Fibroblast of skin of left quadriceps (primary cell): ENCODE measurements around the gene CHD5.
A peak's percentile ranks its signal among the peaks of the same experiment; 100 is the strongest.
"Not testable (repeated sequence)": the region's sequence is repeated elsewhere in the genome, so short reads cannot be mapped to it uniquely, and the experiment has no call there.

Source experiments
- DNase-seq, 2 experiments: peaks; one replicate each; pipeline ENCODE4 v3.0.0-alpha.2; 2013; ENCODE audit warnings: low read depth in 2 of 2

CHD5 gene

GRCh38 chr1:6086358-6086757 is 93.8 kb downstream of the CHD5 start:
- DNase-seq = no peak

- no peak for DNase-seq
These were observed 94.5 kb downstream of the CHD5 start for GRCh38 chr1:6085666-6086065.

DNA sequence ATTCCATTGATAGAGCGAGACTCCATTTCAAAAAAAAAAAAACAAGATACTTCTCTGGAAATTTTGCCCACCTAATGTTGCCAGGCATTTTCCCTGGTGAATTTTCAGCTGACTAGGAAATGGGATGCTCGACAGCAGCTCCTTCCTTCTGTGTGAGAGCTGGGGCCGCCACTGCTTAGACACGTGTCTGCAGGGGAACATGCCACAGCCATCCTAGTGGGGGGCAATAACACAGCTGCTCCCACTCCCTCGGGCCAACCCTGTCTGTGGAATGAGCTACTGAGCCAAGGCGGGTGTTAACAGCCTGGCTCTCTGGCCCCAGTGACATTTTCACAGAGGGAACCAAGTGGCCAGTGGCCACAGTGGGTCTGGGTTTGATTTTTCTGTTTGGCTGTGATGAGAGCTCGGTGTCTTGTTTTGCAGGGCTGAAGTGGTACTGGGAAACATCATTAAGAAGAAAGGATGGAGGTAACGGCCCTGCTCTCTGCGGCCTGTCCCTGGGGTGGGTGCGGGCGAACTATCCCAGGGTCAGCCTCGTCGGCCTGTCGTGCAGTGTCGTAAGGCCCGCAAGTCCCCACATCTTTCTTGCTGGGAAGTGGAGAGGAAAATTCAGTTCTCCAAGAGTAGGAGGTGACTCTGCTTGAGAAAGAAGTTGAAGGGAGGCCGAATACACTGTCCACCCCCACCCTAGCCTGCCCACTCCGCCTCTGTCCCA is 95.2 kb downstream of the CHD5 start:
- no peak for DNase-seq

GRCh38 chr1:6083801-6084446 is 96.2 kb downstream of the CHD5 start:
- peak; percentile 18 to 20 for DNase-seq

DNA sequence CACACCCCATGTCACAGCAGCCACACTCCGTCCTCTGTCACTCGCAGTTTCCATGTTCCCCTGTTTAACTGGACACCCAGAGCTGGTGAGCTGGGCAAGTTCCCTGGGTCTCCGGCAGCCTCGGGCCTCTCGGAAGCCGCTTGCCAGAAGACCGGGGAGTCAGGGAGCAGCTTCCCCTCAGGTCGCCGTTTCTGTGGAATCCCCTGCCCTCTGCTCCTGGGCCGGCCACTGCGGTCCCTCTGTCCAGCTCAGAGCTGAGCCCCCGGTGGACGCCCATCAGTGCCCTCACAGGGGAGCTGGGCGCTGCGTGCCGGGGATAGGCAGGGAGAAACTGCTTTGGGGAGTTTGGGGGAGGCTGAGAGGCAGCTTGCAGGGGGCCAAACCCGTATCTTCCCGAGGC is 96.7 kb downstream of the CHD5 start:
- DNase-seq = no peak

DNA sequence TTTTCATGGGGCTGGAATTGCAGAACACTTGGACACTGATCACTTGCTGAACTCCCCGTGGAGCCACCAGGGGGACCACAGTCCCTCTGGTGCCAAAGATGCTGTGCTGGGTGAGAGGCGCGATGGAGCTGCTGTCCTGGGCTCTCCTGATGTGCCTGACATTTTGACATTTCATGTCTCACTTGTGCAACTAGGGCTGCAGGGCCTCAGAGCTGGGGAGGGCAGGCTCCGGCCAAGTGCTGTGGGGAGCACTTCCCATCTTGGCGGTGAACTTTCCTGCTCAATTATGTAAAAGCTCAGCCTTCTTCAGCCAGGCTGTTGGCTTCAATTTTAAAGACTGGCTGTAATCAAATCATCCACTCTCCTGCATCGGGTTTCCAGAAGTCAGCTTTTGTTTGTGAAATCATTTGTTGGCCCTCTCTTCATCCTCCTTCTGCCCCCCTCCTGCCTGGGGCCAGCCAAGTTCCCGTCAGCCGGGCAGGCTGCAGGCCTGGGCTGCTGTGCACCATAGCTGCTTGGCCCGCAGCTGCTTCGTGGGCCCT is 97.6 kb downstream of the CHD5 start:
- no peak for DNase-seq

DNA sequence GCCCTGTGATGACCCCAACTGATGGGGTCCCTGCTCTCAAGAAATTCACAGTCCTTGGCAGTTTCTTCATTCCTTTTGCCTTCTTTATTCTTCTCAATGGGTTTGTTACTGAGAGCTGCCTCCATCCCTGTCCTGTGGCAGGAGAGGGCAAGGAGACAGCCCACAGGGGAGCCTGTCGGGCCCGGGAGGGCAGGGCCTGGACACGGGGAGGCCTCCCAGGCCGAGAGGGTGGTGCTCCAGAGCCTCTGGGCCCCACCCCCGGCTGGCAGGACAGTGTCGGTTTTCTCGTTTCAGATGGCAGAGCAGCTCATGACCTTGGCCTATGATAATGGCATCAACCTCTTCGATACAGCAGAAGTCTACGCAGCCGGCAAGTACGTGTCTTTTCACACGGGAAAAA is 98.2 kb downstream of the CHD5 start:
- no peak for DNase-seq

DNA sequence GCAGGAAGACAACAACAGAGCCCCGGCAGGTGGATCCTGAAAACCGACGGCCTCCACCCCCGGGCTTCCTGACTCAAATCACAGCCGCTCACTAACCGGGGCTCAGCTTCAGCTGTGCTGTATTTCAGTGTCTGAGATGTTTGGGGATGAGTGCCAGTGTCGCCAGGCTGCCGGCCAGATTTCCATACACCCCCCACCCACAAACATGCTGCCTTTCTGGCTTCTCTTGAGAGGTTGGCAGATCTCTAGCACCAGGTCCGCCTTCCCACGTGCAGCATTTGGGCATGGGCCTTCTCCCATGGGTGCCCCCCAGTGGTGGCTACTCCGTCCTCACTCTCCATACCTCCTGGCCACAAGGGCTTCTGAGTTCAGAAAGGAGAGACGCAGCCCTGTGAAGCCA is 99.7 kb downstream of the CHD5 start:
- no peak for DNase-seq

DNA sequence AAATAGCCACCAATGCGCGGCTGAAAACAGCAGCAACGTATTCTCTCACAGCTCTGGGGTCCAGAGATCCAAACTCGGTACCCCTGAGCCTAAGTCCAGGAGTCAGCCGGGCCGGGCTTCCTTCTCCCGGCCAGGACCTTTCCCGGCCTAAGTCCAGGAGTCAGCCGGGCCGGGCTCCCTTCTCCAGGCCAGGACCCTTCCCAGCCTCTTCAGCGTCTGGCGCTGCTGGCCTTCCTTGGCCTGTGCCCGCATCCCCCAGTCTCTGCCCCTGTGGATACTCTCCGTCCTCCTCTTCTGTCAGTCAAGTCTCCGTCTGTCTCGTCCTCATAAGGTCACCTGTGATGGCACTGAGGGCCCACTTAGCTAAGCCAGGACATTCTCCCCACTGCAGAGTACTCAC is 102.2 kb downstream of the CHD5 start:
- no peak for DNase-seq

DNA sequence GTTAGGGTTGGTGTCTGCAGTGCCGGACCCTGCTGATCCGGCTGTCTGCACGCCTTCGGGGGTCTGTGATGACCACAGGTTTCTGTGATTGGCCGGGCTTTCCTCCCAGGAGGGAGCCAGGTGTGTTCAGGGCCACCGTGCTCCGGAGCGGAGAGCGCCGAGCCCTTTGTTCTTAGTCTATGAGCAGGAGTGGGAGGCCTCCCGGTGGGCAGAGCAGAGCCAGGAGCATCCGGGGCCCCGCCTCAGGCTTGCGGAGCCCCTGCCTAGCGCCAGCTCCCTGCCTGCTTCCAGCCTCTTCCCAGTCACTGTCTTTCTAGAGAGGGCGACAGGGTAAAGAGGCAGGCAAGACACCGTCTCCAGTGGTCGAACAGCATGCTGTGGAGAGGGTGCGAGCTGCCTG is 102.6 kb downstream of the CHD5 start:
- DNase-seq = no peak

- not testable (repeated sequence) for DNase-seq
These were observed 103.1 kb downstream of the CHD5 start for GRCh38 chr1:6077061-6077460.

DNA sequence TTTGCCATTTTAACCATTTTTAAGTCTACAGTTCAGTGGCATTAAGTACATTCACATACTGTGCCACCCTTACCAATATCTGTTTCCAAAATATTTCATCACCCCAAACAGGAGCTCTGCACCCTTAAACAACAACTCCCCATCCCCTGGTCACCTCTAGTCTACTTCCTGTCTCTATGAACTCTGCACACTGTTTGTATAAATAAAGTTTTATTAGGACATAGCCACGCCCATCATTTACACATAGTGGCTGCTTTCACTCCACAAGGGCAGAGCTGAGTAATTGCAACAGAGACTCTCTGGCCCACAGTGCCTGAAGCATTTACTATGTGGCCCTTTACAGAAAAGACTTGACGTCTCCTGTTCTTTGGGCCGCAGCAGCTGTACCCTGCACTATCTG is 104.4 kb downstream of the CHD5 start:
- DNase-seq = no peak

DNA sequence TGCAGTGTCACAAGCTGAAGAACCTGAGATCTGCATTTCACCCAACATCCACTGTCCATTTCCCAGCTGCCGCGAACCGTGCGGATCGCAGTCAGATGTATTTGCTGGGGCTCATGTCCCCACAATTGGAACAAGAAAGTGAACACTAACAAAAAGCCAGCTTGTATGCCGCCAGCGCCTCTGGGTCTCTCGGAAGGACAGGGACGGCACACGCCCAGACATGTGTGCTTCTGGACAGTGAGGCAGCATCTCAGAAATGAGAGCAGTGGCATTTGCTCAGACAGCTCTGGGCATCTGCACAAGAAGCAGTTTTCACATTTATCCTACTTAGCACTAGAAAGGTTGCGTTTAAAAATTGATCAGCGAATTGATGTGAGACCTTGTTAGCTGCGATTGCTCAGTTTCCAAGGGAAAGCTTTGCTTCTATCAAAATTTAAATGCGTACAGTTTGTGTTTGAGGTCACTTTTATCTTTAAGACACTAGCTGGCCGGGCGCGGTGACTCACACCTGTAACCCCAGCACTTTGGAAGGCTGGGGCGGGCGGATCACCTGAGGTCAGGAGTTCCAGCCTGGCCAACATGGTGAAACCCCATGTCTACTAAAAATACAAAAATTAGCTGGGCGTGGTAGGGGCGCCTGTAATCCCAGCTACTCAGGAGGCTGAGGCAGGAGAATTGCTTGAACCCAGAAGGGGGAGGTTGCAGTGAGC is 105.8 kb downstream of the CHD5 start:
- DNase-seq = no peak

- DNase-seq = no peak
These were observed 106.6 kb downstream of the CHD5 start for GRCh38 chr1:6073480-6074053.

DNA sequence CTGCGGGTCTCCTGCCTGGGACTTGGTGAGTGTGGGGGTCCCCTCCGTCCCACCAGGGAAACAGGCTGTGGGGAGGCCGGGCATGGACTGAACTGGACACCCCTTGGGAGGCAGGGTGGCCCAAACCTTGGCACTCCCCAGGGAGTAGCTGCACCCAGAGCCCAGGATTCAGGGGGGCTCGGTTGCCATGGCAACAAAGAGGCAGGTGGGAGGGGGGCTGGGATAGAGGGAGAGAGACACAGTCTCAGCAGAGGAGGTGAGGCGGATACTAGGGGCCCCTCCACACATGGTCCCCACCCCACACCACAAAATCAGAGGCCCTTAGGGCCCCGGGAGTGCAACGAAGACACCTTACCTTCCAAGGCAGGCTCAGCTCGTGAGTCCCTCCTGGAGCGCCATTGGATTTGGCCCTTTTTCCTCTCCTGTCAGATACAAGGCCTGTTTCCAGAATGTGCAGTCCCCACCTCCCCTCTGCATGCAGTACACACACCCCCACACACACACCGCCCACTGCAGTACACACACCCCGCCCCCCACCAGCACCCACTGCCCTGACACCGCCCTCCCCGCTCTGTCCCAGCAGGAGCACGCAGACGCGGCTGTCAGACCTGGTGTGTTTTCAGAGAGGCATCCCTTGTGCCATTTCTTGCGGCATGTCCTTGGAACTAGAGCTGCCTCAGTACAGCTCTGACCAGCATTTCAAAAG is 107.2 kb downstream of the CHD5 start:
- DNase-seq = no peak

- DNase-seq = no peak
These were observed 108.9 kb downstream of the CHD5 start for GRCh38 chr1:6071219-6071618.

DNA sequence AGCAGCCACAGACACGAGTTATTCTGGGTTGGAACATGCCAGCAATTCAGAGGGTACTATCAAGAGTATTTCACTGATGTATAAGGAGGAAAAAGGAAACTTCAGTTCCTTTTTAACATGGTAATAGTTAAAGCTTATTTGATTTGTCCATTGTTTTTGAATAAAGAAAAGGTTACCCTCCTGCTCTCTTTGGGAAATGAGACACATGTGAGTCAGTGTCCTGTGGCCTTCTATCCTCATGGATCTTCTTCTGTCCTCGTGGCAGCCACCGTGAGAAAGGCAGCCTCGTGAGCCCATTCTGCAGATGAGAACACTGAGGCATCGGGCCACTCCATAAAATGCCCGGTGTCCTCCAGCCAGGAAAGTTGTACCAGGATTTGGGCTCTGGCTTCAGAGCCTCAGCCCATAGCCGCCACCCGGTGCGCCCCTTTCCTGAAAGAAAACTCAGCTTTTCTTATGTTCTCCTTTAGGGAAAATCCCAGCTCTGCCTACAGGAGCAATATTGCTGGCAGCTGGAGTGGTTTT is 109.6 kb downstream of the CHD5 start:
- no peak for DNase-seq

GRCh38 chr1:6069573-6069972 is 110.5 kb downstream of the CHD5 start:
- no peak for DNase-seq

DNA sequence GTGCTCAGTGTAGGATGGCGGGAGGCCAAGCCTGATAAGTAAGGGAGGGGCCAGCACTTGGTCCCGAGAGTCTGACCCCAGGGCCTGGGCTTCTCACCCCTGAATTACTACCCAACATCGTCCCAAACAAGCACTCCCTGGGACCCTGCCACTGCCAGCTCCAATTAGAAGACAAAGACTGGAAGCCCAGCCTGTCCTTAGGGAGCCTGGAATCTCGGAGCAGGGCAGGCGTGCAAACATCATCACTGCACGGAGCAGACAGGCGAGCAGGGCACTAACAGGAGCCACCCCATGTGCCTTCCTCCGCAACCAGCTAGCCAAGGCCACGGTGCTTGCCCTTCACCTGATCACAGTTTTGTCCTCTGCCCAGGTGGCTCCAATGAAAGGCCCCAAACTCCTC is 111.2 kb downstream of the CHD5 start:
- no peak for DNase-seq

DNA sequence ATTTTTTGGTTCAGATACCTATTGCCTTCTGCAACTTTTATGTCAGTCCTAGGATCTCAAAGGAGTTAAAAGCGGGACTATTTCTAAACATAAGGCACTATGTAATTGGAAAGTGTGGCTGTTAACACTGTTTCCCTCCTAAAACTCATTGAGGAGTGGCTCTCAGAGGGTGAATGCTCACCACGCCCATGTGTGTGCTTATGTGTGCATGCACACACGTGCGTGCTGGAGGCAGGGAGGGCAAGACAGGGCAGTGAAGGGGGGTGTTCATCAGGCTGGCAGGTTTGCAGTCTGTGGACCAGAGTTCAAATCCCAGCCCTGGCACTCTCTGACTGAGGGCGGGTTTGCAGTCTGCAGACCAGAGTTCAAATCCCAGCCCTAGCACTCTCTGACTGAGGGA is 112.0 kb downstream of the CHD5 start:
- no peak for DNase-seq

DNA sequence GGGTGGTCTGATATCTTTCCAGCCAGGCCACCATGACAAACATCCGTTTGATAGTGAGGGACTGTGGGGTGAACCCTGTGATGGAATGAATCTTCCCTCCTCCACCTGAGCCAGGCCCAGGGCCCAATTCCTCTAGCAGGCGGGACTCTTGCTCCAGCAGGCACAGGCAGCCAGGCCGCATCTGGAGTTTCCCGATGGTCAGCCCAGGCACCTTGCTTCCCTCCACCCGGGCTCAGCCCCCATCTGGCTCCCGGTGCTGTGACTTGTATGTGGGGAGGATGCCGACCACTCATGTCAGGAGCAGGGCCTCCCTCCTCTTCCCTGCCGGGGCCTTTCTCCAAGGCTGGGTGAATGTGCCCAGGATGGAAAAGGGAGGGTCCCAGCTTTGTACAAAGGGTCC is 113.4 kb downstream of the CHD5 start:
- no peak for DNase-seq
